AG09309 (cell line): Measurements from ENCODE around the gene ALG3.

Experiments
- DNase-seq: peaks from one replicate; pipeline ENCODE4 v3.0.0-alpha.2; 2010; ENCODE audit warnings: low read depth
- H3K4me3 ChIP-seq: 2 replicates; pipeline ENCODE4 v1.5.1; 2011; ENCODE audit warnings: mild to moderate bottlenecking, low read depth, low read length, moderate library complexity; ENCODE audit not compliant: control insufficient read depth
- CTCF ChIP-seq: IDR thresholded peaks from 2 replicates; pipeline ENCODE4 v1.5.1; 2011; ENCODE audit warnings: mild to moderate bottlenecking, low read depth, low read length, inconsistent platforms; ENCODE audit not compliant: insufficient read depth, control insufficient read depth; ENCODE audit errors: missing control alignments

ALG3 gene

GRCh38 chr3:184235381-184236032 is 13.3 kb downstream of the ALG3 start:
- TF ChIP-seq CTCF = no peak
- DNase-seq = no peak
- H3K4me3 ChIP-seq = no peak overlapping the region

- no peak overlapping the region for H3K4me3 ChIP-seq
- TF ChIP-seq CTCF = no peak
- no peak for DNase-seq
Measured at GRCh38 chr3:184234671-184235380, 13.9 kb downstream of the ALG3 start.

- peak; percentile 45 for DNase-seq
- H3K4me3 ChIP-seq = no peak overlapping the region
- TF ChIP-seq CTCF = no peak
Measured at GRCh38 chr3:184234224-184234623, 14.5 kb downstream of the ALG3 start.

- no peak for TF ChIP-seq CTCF
- H3K4me3 ChIP-seq = no peak overlapping the region
- DNase-seq = no peak
Measured at GRCh38 chr3:184233127-184233843, 15.5 kb downstream of the ALG3 start.

GRCh38 chr3:184231671-184232070 is 17.1 kb downstream of the ALG3 start:
- no peak for DNase-seq
- H3K4me3 ChIP-seq = no peak overlapping the region
- TF ChIP-seq CTCF = no peak

- DNase-seq = no peak
- no peak overlapping the region for H3K4me3 ChIP-seq
Measured at GRCh38 chr3:184230603-184231528, 17.9 kb downstream of the ALG3 start.

More at GRCh38 chr3:184230603-184231528, 17.9 kb downstream of the ALG3 start:
- TF ChIP-seq CTCF = no peak
